Stimulated activated CD8-positive, alpha-beta memory T cell treated with anti-CD3 and anti-CD28 coated beads, Interleukin-2, amount 100 ng/mL, for 48 hours (primary cell): Measurements from ENCODE around the gene LPP.

ENCODE experiments used
- DNase-seq, 2 donors: peaks; one replicate each; pipeline ENCODE4 v3.0.0-alpha.2; 2020; ENCODE audit warnings: low read depth in 2 of 2

LPP gene

DNA sequence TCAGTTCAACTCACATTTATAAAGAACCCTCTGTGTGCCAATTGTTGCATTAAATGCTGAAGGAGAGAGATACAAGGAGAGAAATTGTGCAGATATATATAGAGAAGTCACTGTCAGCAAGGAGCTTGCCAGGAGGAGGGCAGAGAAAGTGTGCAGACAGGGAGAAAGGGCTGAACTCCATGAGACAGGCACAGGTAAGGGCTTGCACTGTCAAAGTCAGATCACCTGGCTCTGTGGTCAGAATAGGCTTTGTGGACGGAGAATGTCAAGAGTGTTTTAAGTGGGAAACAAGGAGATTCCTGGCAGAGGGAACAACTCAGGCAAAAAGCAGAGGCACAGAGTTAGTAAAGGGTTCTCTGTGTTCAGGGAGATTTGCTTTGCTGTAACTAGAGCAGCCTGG, 714.8 kb downstream of the LPP start:
- DNase-seq: no peak

- no peak for DNase-seq
Observed at GRCh38 chr3:188869628-188870027, 715.7 kb downstream of the LPP start.

DNA sequence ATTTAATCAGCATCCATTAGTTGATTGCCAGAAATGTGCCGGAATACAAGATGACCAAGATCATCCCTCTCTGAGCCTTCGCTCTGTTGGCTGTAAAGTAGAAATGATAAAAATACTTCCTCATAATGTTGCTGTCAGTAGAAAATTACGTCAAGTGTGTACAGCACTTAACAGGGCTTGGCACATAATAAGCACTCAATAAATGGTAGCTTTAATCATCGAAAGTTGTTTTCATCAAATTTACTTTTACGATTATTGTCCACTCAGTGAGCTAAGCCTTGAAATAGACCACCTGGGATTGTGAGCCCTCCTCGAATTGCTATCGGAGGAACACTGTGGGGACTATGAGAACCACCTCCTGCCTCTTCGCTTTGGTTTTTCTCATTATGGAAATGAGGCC, 716.5 kb downstream of the LPP start:
- no peak for DNase-seq

DNA sequence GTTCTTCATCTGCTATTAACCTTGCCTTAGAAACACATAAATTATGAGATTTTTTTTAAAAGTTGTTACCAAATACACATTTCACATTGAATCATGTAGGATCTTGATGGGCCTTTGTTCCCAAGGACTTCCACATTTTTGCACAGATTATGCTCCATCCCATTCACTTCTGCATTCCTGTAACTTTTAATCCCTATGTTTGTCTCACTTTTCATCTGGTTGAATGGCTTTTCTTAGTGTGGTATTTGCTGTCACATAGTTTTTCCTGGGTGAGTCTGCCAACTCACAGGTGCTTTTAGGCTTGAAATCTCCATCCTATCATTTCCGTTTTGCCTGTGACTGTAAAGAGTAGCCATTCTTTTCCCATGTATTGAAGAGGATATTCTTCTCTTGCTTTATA, 720.6 kb downstream of the LPP start:
- no peak for DNase-seq

GRCh38 chr3:188875413-188875812, 721.5 kb downstream of the LPP start:
- DNase-seq: no peak

GRCh38 chr3:188876370-188876769, 722.4 kb downstream of the LPP start:
- no peak for DNase-seq

DNA sequence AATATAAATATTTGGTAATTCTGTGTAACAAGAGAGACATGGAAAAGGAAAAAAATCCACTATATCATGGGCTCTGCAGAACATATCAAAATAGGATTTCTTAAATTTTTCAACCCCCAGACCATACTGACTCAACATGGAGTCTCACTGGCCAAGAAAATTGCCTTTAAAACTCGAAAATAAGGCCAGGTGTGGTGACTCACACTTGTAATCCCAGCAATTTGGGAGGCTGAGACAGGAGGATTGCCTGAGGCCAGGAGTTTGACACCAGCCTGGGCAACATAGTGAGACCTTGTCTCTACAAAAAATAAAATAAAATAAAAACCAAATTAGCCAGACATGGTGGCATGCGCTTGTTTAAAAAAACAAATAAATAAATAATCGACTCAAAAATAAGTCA, 723.4 kb downstream of the LPP start:
- no peak for DNase-seq

DNA sequence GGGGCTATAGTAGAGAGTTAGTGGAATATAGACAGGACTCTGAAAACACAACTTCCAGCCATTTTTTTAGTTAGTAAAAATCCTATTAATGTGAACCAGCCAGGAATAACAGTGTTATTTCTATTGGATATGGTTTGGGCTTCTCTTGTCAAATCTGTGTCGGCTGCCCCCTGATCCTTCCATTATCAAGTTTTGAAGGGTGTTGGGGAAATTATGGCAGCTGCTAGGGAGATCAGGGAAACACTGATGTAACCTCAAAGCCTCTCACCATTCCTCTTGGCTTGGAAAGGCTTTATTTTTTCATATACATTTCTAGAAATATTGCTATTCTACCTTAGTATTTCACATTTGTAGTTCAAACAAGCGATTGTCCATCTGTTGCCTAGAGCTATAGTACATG, 724.1 kb downstream of the LPP start:
- no peak for DNase-seq

- DNase-seq: no peak
Observed at GRCh38 chr3:188881954-188882641, 728.1 kb downstream of the LPP start.

DNA sequence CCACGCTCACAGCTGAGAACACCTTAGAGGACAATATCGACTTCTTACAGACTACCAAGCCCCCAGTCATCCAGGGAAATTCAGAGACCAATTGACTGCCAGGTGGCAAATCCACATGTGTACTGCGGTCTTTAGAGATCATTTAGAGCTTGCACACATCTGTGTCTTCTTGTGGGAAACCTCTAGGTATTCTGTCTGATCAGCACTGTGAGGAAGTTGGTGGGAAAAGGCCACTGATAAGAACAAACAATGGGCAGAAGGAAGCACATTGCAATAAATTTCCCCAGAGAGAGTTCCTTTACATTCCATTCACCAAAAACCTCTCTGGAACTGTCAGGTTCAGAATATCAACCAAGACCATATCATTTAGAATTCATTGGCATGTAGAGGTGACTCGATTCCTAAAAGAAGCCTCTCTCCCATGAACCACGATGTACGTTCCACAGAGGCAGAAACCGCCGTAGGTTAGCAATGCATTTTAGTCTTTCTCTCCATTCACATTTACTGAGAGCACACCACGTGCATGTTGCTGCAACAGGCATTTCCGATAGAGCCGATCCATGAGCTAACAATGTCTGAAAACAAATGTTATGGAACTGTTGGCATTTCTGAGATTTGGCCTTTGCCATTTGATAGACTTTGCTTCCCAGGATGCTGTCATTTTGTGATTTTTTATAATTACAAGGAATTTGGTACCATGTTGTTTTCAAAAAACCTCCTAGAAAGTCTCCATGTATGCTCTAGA, 730.5 kb downstream of the LPP start:
- no peak for DNase-seq

- DNase-seq: no peak
Observed at GRCh38 chr3:188888321-188889053, 734.5 kb downstream of the LPP start.

DNA sequence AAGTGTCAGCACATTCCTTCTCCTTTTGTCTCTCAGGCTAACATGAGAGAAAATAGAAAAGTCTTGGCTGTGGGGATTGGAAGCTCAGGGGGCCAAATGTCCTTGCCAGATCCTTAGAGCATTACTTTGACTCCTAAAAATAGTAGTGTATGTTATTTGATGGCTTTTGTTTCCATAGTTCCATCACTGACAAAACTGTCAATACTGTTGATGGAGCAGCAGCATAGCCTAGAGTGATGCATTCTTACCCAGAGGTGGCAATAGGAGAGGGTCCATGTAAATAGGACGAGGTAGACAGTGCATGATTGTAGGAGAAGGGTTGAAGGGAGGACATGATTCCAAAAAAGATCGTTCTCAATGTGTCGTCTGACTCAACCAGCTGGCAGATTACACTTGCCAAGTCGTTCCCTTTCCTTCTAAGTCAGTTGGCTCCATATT, 735.1 kb downstream of the LPP start:
- no peak for DNase-seq

GRCh38 chr3:188890572-188891270, 736.8 kb downstream of the LPP start:
- no peak for DNase-seq

DNA sequence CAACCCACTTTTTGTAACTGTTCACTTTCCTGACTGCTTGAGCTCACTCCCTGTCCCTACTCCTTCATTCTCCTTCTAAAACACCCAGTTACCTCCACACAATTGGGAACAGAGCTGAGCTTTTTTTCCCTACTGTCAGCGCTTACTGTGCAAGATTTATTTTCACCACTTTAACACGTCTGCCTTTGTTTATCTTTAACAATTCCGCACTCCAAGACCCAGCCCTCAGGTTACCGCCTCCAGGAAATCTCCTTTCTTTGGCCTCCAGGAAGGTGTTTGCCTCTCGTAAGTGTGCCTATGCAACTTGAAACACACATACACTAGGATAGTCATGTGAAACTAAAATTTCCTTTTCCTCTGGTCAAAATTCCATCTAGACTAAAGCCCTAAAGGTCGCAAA, 745.9 kb downstream of the LPP start:
- DNase-seq: no peak

- no peak for DNase-seq
Observed at GRCh38 chr3:188900421-188900951, 746.5 kb downstream of the LPP start.

DNA sequence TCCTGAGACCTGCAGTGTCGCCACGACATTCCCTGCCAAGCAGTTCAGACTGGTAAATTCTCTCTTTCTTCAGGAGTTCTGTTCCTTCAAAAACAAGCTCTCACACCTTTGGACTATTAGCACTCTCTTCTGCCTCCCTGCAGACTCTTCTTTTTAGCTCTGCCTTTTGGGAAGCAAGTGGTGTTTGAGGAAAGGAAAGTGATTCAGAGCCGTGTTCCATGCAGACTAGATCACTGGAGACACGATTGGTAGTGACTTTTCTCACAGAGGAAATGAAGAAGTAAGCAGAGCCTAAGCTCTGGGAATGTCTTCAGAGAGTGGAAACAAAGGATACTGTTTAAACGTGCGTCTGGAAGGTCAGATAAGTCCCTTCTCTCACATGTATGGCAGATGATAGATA, 747.2 kb downstream of the LPP start:
- no peak for DNase-seq

- DNase-seq: no peak
Observed at GRCh38 chr3:188901671-188902287, 747.8 kb downstream of the LPP start.

GRCh38 chr3:188904670-188905069, 750.7 kb downstream of the LPP start:
- DNase-seq: no peak

GRCh38 chr3:188905547-188905946, 751.6 kb downstream of the LPP start:
- no peak for DNase-seq

DNA sequence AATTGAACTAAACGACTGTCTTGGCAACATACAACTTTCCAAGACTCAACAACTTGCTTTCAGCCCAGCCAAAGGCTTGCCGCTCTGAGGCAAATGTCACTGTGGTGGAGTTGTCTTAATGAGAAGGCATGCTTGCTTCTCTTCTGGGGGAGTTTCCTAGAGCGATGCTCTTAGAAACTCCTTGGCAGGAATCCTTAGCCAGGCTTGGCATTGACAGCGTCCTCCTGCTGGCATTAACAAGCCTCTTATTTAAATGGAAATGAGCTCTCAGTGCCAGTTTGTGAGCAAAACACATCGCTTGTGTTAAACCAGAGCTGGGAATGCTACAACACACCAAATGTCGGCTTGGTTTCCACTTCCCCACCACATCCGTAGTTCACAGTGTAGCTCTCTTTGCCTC, 752.3 kb downstream of the LPP start:
- no peak for DNase-seq

- no peak for DNase-seq
Observed at GRCh38 chr3:188908002-188908850, 754.3 kb downstream of the LPP start.
